ENCODE measurements around the gene NFKBIB. TPM values are rescaled to one million over a fixed set of nuclear protein-coding genes. Genes with fewer than 3 reads are reported as not detected.

NFKBIB gene
- polyA plus RNA-seq, 1 donor (not counting 4 experiments of a cell fraction or from before 2014, with no cell fraction given) = 12.3 TPM

DNA sequence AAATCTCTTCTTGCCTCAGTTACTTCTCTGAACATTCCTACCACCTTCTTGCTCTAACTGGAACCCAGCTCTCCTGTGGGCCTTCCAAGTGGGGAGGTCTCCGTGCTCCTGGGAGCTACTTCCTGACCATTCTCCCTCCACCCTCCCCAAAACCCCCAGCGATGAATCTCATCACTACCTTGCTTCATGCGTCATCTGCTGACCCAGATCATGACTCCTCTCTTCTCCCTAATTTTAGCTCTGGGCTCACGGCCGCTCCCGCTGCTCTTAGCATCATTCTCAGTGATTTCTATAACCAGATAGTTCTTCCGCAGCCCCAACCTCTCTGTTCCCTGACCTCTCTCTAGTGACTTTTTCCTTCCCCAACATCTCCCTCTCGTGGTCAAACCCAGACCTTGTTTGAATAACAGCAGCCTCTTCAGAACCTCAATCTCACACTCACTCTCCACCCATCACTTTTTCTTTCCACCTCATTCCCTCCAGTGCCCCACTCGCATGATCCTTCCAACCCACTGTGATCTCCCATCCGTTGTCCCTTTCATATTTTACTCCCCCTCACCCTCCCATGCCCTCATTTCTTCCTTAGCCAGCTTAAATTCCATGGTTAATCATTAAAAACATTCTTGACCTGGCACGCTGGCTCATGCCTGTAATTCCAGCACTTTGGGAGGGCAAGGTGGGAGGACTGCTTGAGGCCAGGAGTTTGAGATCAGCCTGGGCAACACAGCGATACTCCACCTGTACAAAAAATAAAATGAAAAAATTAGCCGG is 52.8 kb downstream of the NFKBIB start:
- H4K20me1 ChIP-seq (ENCODE audit: control insufficient read depth, extremely low read depth, insufficient read depth, low read length) = no peaks in the 10 kb centered on the region
- H3K9ac ChIP-seq (ENCODE audit: control insufficient read depth, extremely low read depth, insufficient read depth, low read length) = no peak overlapping the region
- H3K27me3 ChIP-seq (ENCODE audit: control insufficient read depth, extremely low read depth, insufficient read depth, low read length) = no peaks in the 10 kb centered on the region
- H3K4me3 ChIP-seq (ENCODE audit: control insufficient read depth in 2 of 3, extremely low read depth in 1 of 3, insufficient read depth in 2 of 3, low read depth in 1 of 3, low read length in 3 of 3) = no peak overlapping the region
- H3K4me1 ChIP-seq (ENCODE audit: control insufficient read depth, extremely low read depth, insufficient read depth, low read length) = peaks cover 3% of the 10 kb centered on the region
- H3K79me2 ChIP-seq (ENCODE audit: control insufficient read depth, insufficient read depth, low read length) = no peaks in the 10 kb centered on the region
- dilution Hi-C loops (cut with MboI; ENCODE audit: extremely low pct_ligation_motif_present, low sequenced_read_pairs) = no loop called here
- no peak overlapping the region for H3K4me2 ChIP-seq (ENCODE audit: control insufficient read depth, extremely low read depth, insufficient read depth, low read depth, low read length)
- FAIRE-seq (no peak), DNase-seq (ENCODE audit: low read depth, low spot score) (no peak)
- no peak overlapping the region for H2AFZ ChIP-seq (ENCODE audit: control insufficient read depth, low read length)
- no peaks in the 10 kb centered on the region for H3K9me3 ChIP-seq (ENCODE audit: control insufficient read depth, low read depth, low read length)
- H3K27ac ChIP-seq (ENCODE audit: control insufficient read depth, insufficient read depth, low read length) = no peak overlapping the region
- TF ChIP-seq, protein P1, sequence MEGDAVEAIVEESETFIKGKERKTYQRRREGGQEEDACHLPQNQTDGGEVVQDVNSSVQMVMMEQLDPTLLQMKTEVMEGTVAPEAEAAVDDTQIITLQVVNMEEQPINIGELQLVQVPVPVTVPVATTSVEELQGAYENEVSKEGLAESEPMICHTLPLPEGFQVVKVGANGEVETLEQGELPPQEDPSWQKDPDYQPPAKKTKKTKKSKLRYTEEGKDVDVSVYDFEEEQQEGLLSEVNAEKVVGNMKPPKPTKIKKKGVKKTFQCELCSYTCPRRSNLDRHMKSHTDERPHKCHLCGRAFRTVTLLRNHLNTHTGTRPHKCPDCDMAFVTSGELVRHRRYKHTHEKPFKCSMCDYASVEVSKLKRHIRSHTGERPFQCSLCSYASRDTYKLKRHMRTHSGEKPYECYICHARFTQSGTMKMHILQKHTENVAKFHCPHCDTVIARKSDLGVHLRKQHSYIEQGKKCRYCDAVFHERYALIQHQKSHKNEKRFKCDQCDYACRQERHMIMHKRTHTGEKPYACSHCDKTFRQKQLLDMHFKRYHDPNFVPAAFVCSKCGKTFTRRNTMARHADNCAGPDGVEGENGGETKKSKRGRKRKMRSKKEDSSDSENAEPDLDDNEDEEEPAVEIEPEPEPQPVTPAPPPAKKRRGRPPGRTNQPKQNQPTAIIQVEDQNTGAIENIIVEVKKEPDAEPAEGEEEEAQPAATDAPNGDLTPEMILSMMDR (optimal IDR thresholded peaks at IDR 0.05 in 1 of 3, IDR thresholded peaks at IDR 0.05 in 1 of 3, conservative IDR thresholded peaks at IDR 0.05 in 1 of 3; ENCODE audit: extremely low read depth in 1 of 3, insufficient read depth in 2 of 3, low read length in 3 of 3) = peak; percentile 13 to 17 (median 15)
- no peak for TF ChIP-seq EZH2 (IDR thresholded peaks at IDR 0.05; ENCODE audit: low read length)
- no peaks in the 10 kb centered on the region for H3K9me1 ChIP-seq (ENCODE audit: control insufficient read depth, extremely low read depth, insufficient read depth, low read length)
- peaks cover 0 to 2% of the 10 kb centered on the region in 2 experiments for H3K36me3 ChIP-seq (ENCODE audit: control insufficient read depth in 2 of 2, extremely low read depth in 1 of 2, insufficient read depth in 2 of 2, low read length in 2 of 2)

DNA sequence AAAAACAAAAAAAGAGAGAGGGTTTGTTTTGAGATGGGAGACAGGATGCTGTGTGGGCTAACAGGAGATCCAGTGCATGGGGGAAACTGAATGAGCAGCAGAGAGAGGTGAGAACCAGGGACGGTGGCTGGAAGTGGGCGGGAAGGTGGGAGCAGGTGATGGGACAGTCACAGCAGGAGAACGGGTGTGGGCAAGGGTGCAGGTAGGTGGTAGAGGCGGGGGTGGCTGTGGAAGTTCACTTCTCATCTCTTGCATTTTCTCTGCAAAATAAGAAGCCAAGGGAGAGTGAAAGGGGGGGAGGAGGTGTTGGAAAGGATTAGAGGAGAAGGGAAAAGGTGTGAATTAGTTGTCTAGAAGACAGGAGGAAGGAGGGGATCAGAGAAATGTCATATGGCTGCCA is 53.9 kb downstream of the NFKBIB start:
- no peak overlapping the region for H3K4me3 ChIP-seq (ENCODE audit: control insufficient read depth in 2 of 3, extremely low read depth in 1 of 3, insufficient read depth in 2 of 3, low read depth in 1 of 3, low read length in 3 of 3)
- H3K4me2 ChIP-seq (ENCODE audit: control insufficient read depth, extremely low read depth, insufficient read depth, low read depth, low read length) = no peak overlapping the region
- H3K36me3 ChIP-seq (ENCODE audit: control insufficient read depth in 2 of 2, extremely low read depth in 1 of 2, insufficient read depth in 2 of 2, low read length in 2 of 2) = peaks cover 0 to 2% of the 10 kb centered on the region in 2 experiments
- H4K20me1 ChIP-seq (ENCODE audit: control insufficient read depth, extremely low read depth, insufficient read depth, low read length) = no peaks in the 10 kb centered on the region
- H2AFZ ChIP-seq (ENCODE audit: control insufficient read depth, low read length) = no peak overlapping the region
- H3K79me2 ChIP-seq (ENCODE audit: control insufficient read depth, insufficient read depth, low read length) = no peaks in the 10 kb centered on the region
- no peak overlapping the region for H3K9ac ChIP-seq (ENCODE audit: control insufficient read depth, extremely low read depth, insufficient read depth, low read length)
- no peaks in the 10 kb centered on the region for H3K9me1 ChIP-seq (ENCODE audit: control insufficient read depth, extremely low read depth, insufficient read depth, low read length)
- no peaks in the 10 kb centered on the region for H3K27me3 ChIP-seq (ENCODE audit: control insufficient read depth, extremely low read depth, insufficient read depth, low read length)
- H3K4me1 ChIP-seq (ENCODE audit: control insufficient read depth, extremely low read depth, insufficient read depth, low read length) = peaks cover 3% of the 10 kb centered on the region
- no peaks in the 10 kb centered on the region for H3K9me3 ChIP-seq (ENCODE audit: control insufficient read depth, low read depth, low read length)
- H3K27ac ChIP-seq (ENCODE audit: control insufficient read depth, insufficient read depth, low read length) = no peak overlapping the region
- DNase-seq (ENCODE audit: low read depth, low spot score) (no peak), FAIRE-seq (no peak)
- dilution Hi-C loops (cut with MboI; ENCODE audit: extremely low pct_ligation_motif_present, low sequenced_read_pairs) = no loop called here
- TF ChIP-seq, protein P1 (optimal IDR thresholded peaks at IDR 0.05 in 1 of 3, IDR thresholded peaks at IDR 0.05 in 1 of 3, conservative IDR thresholded peaks at IDR 0.05 in 1 of 3; ENCODE audit: extremely low read depth in 1 of 3, insufficient read depth in 2 of 3, low read length in 3 of 3) = no peak
- no peak for TF ChIP-seq EZH2 (IDR thresholded peaks at IDR 0.05; ENCODE audit: low read length)

Data from keratinocyte (primary cell).